ENCODE results near the gene HS3ST4.

HS3ST4 gene

DNA sequence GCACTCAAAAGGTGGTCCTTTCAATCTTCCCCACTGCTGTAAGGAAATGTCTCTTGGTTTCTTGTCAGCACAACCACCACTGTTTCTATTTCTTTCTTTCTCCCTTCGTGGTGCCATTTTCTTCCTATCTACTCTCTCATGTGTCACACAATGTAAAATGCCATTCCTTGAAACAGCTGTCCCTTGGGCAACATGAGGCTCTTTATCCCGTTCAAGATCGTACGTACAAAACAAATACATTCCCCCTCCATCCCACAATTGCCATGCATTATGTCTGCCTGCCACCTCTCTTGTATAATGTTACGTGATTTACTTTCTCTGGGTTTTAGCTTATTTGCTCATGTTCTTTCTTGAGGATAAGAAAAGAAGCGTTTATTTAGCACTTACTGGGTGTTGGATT lies 410.6 kb downstream of the HS3ST4 start:
- DNase-seq (ENCODE audit: low read depth) = no peak

DNA sequence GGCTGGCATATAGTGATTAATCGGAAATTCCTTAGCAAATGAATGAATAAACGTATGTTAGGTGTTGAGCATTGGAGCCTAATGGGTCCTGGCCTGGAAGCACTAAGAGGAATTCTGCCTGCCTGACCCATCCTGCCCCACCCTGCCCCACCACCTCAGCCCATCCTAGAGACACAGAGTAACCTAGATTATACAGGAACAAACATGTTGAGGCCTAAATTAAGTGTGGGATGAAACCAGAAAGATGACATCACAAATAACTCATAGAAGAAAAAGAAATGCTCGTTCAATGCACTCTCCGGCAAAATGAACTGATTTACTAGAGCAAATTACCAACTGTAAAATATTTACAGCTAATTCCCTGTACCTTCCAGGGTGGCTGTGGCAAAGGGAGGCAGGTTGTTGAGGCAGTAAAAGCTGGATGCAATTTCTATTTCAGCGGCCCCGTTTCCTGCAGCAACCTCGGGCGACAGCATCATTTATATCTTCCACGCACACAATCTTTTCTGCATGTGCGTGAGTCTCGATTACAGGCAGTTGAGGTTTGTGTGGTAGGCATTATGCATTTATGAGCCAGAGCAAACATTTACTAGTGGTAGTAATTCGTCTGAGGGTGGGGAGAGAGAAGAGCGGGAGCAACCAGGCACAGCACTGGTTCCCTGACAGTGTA lies 417.2 kb downstream of the HS3ST4 start:
- no peak for DNase-seq (ENCODE audit: low read depth)

DNA sequence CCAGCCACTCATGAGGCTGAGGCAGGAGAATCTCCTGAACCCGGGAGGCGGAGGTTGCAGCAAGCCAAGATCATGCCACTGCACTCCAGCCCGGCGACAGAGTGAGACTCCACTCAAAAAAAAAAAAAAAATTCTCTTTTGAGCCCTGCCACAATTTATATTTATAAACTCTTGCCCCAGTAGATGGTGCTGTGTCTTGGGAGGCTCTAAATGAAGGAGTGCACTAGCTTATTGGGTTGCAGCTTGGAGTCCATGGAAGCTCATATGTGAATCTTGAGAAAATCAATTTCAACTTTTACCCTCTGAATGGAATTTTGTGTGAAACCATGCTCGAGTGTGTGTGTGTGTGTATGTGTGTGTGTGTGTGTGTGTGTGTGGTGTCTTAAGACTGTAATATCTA lies 420.1 kb downstream of the HS3ST4 start:
- no peak for DNase-seq (ENCODE audit: low read depth)

DNA sequence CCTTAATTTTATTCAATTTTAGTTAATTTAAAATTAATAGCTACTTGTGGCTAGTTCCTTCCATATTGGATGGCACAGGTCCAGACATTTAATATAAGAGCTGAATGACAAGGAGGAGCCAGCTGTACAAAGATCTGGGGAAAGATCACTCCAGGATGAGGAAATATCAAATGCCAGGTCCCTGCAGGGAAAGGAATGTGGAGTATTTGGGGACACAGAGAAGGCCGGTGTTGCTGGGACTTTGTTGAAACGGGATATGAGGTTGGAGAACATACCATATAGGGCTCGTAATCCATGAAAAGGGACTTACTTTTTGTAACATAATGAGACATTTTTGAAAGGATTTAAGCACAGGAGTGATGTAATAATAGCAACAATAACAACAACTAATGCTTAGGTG lies 426.8 kb downstream of the HS3ST4 start:
- no peak for DNase-seq (ENCODE audit: low read depth)

DNA sequence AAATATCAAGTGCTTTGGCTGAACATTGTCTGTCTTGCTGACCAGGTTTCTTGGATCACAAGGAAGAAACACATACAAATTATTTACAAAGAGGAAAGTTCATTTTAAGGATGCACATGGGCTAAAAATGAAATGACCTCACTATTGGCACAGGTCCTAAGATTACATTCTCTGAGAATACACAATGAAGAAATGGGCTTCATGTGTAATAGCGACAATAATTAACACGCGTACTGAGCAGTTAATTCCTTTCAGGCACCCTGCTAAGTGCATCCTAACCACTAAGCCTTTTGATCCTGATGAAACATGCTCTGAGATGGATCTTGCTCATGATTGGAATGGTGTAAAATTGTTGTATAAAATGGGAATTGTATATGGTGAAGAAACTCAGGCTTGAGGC lies 429.0 kb downstream of the HS3ST4 start:
- no peak for DNase-seq (ENCODE audit: low read depth)

DNA sequence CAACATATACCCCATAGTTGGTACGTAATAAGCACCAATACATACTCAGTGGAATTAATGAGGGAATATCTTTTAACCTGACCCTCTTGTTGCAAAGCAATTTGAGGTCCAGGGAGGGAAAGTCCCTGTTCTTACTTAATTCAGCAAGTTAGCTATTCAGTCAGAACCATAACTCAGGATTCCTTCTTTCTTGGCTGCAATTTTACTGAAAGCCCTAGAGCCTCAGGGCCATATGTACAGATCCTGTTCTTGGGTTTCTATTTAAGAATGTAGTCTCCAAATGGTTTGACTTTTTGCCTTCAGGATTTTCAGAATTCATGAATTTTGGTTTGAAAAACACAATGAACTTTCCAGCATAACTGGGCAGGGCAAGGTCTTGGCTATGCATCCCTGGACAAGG lies 436.5 kb downstream of the HS3ST4 start:
- no peak for DNase-seq (ENCODE audit: low read depth)

DNA sequence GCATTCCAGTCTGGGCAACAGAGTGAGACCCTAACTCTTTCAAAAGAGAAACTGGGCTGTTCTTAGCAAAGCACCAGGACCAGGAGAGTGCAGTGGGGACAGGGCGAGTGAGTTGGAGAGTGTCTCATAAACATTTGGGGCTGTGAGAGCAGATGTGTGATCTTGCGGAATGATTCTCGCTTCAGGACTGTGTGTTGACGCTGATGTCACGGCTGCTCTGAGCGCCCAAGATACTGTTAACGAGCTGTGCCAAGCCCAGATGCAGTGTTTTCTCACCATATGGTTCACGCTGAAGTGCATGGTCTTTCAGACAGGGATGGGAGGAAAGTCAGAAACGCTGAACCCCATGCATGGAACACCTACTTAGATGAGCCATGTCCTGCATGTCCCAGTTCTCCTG lies 438.2 kb downstream of the HS3ST4 start:
- no peak for DNase-seq (ENCODE audit: low read depth)

DNA sequence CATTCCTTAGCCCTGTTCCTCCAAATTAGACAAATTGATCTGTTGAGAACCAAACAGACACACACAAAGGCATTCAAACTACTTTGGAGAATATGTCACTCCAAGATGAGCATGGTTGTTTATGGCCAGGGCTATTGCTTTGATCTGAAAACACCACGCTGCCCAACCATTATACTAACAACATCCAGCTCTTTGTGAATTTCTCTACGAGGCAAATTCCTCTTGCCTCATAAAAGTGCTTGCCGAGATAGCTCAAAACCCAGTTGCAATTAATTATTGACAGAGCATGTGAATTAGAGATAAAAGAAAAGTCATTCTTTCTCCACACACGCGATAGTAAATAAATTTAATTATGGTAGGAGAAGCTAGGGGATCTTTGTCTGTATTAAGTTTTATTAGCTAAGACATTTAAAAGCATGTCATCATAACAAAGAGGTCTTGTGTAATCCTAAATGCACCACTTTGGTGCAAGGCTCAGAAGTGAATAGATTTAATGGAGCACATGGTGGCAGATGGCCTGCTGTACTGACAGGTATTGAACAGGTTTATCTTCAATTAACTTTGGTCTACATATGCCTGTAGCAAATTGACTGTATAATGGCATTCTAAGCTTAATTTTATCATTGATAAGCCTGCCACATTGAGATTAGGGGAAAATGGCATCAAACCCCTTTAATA lies 441.8 kb downstream of the HS3ST4 start:
- no peak for DNase-seq (ENCODE audit: low read depth)

DNA sequence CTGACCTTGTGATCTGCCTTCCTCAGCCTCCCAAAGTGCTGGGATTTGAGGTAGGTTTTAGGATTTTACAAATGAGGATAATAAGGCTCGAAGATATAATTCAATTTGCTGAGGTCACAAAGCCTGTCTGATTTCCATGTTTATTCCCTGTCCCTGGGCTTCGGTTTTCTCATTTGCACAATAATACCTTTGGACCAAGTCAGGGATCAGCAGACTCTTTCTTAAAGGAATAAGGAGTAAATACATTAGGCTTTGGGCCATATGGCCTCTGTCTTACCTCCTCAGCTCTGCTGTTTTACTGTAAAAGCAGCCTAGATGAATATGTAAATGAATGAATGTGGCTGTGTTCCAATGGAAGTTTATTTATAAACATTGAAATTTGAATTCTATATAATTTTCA lies 442.8 kb downstream of the HS3ST4 start:
- no peak for DNase-seq (ENCODE audit: low read depth)

DNA sequence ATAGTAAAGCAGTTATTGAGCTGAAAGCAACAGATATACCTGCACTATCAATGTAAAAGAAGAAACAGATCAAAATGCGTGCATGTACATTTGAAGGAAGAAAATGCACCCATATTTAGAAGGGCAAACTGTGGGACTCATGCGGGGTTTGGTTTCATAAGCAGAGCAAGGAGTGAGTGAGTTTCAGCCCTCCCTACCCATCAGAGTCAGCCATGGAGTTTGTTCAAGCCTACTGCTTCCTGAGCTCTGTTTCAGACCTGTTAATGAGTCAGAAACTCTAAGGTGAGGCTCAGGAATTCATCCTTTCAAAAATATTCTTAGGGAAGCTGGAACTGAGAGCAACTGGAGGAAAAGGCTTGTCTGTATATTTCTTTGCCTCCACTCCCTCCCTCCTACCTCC lies 446.2 kb downstream of the HS3ST4 start:
- DNase-seq (ENCODE audit: low read depth) = no peak

DNA sequence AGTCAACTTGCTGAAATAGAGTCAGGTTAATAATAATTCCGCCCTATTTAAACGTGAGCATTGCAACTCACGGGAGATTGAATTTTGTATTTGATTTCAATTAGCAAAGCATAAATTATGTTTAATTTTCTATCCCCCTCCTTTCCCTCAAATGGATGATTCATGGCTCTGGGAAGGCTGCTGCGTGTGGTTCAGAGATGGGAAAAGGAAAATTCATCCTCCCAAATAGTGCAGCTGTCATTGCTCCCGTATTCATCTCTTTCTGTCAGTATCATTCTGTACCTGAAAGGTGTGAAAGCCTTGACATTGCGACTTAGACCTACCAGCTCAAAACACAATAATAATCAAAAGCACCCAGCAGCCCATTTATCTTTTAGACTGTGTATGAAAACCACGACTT lies 447.3 kb downstream of the HS3ST4 start:
- no peak for DNase-seq (ENCODE audit: low read depth)

DNA sequence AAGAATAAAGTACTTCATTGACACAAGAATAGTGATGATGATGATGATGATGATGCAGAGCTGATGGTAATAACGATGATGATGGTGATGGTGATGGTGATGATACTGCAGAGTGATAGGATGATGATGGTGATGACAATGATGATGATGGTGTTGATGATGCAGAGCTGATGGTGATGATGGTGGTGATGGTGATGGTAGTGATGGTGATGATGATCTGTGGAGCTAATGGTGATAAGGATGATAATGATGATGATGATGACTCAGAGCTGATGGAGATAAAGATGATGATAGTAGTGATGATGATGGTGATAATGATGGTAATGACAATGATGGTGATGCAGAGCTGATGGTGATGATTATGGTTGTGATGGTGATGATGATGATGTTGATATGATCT lies 448.1 kb downstream of the HS3ST4 start:
- DNase-seq (ENCODE audit: low read depth) = no peak

DNA sequence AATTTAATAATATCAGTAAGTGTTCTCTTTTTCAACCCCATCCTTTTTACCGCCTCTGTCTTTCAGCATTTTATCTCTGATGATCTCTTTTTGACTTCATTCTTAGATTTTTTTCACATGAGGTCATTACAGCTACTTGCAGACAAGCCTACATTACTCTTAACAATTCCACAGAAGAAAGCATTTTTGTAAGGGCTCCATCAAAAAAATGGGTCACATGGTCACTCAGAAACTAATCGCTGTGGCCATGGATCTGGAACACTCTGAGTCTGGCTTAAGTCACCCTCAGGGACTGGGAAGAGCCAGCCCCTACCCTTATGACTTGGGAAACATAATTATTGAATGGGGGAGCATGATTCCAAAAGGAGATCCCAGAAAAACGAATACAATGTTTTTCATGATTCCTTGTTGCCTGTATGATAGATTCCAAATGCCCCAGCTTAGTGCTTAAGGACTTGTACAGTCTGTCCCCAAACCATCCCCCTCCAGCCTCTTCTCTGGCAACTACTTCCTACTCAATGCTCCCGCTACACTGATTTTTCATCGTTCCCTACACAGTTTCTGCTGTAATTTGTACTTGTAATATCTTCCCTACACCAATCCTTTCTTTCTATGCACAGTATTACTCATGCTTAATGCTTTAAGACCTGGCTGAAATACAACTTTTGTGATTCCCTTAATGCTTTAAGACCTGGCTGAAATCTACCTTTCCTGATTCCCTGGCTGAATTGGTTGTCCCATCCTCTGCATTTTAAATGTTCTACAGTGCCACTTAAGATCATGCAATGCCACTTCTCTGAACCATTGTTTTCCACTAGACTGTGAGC lies 457.8 kb downstream of the HS3ST4 start:
- DNase-seq (ENCODE audit: low read depth) = no peak

DNA sequence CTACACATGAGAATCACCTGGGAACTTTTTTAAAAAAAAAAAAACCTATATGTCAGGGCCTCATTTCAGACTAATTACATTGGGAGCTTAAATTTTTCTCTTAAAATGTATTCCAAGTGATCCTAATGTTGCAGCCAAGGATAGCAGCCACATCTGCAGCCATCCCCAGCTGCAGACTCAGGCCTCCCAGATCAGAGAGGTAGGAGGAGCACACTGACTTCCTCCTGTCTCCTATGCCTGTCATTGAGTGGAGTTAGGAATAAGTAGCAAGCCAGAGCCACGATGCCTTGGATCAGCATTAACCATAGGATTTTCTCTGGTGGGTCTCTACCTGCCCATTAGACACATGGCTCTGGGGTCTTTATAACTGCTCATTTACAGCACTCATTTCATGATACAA lies 463.5 kb downstream of the HS3ST4 start:
- no peak for DNase-seq (ENCODE audit: low read depth)

DNA sequence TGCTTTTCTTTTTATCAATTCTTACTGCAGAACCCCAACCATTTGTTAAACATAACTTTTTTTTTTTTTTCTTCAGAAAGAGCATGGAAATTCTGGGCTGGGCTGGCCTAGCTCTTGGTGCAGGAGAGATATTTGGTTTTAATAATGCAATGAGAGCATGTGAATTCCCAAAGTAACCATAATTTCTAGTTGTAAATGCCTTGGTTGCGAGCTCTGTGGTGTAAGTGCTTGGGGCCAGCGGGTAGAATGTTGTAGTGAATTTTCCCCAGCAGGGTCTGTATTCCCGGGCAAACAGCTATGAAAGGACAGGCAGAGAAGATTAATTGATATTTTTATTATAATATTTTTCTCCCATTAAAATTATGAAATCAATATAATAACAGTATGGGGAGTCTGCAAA lies 465.6 kb downstream of the HS3ST4 start:
- DNase-seq (ENCODE audit: low read depth) = no peak

DNA sequence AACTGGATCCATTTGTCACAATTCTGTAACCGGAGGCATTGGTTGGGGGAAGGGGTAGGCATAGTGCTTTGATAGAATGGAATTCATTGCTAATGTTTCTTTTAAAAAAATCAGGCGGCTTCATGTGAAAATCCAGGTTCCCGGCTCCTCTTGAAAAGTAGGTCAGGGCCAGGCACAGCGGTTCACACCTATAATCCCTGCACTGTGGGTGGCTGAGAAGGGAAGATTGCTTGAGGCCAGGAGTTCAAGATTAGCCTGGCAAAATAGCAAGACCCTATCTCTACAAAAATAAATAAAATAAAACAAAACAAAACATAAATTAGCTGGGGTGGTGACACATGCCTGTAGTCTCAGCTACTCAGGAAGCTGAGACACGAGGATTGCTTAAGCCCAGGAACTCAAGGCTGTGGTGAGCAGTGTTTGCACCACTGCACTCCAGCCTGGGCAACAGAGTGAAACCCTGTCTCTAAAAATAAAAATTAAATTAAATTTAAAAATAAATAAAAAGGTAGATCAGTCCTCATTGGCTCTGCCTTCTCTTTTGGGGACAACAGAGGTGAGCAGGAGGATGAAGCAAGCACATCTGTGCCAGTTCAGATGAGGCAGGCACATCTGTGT lies 466.5 kb downstream of the HS3ST4 start:
- DNase-seq (ENCODE audit: low read depth) = no peak

DNA sequence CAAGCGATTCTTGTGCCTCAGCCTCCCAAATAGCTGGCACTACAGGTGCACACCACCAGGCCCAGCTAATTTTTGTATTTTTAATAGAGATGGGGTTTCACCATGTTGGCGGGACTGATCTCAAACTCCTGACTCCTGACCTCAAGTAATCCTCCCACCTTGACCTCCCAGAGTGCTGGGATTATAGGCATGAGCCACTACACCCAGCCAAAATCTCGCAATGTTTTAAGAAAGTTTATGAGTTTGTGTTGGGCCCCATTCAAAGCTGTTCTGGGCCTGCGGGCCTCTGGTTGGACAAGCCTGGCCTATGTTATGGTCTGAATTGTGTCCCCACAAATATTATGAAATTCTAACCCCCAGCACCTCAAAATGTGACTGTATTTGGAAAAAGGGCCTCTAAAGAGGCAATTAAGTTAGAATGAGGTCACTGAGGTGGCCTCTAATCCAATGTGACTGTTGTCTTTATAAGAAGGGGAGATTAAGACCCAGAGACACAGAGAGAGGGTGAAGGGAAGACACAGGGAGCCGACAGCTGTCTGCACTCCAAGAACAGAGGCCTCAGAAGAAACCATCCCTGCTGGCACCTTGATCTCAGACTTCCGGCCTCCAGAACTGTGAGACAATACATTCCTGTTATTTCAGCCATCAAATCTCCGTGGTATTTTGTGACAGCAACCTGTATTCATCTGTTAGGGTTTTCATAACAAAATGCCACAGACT lies 469.9 kb downstream of the HS3ST4 start:
- no peak for DNase-seq (ENCODE audit: low read depth)

DNA sequence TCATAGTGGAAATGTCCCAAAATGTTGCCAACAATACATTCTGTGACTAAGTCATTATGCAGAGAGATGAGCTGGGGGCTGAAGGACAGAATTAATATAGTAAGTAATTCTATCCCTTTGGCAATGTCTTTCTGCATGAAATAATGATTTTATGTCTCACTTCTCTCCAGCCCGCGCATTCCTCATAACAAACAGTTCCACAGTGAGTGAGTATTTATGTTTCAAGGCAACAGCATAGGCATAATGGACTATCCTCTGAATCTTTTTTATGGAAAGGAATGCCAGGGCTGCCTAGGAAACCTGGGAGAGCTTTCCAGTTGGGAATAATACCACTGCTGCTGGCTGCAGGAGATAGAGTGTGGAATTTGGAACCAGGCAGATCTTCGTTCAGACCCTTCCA lies 477.7 kb downstream of the HS3ST4 start:
- no peak for DNase-seq (ENCODE audit: low read depth)

DNA sequence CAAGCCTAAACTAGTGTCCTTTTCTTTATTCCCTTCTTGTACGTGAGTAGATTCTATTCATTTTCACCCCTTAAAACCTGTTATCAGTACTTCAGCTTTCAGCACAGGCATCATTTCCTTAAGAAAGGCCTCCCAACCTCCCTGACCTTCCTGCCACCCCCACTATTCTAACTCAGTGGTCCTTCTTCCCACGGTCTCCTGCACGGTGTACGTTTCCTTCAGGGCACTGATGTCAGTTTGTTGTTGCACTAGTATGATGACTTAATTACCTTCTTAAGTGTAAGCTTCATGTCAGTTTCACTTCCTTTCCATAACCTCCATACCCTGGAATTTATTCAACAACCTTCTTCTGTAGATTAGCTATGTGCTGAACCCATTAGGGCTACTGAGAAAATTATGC lies 484.2 kb downstream of the HS3ST4 start:
- DNase-seq (ENCODE audit: low read depth) = no peak

DNA sequence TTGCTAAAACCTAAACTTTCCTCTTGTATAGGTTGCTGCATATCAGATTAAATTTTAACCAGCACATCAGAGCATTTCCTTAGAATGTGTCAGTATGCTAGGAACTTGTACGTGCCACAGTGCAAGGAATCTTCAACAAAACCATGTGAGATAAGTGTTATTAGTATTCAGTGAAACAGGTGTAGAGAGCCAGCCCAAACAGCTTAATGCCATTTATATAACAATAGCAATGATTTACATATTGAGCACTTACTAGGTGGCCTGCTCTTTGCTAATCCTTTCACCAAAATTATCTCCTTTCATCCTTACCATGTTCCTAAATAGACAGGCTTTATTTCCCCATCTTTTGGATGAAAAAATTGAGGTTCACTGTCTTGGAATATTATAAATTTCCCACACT lies 485.7 kb downstream of the HS3ST4 start:
- no peak for DNase-seq (ENCODE audit: low read depth)

DNA sequence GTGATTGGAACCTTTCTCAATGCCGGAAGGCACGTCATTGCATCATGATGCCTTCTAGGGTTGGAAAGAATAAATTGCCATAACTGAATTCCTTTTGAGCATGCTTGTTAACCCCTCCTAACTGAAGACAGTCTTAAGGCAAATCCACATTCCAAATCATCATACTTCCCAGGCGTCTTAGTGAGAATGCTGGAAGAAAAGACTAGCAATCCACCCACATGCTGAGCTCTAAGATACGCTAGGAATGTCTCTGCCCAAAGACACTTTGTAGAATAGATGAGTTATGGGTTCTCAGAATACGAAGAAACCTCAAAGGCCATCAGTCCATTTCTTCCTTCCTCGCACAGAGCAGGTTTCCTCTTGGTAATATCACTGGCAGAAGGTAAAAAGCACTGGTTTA lies 486.5 kb downstream of the HS3ST4 start:
- no peak for DNase-seq (ENCODE audit: low read depth)

DNA sequence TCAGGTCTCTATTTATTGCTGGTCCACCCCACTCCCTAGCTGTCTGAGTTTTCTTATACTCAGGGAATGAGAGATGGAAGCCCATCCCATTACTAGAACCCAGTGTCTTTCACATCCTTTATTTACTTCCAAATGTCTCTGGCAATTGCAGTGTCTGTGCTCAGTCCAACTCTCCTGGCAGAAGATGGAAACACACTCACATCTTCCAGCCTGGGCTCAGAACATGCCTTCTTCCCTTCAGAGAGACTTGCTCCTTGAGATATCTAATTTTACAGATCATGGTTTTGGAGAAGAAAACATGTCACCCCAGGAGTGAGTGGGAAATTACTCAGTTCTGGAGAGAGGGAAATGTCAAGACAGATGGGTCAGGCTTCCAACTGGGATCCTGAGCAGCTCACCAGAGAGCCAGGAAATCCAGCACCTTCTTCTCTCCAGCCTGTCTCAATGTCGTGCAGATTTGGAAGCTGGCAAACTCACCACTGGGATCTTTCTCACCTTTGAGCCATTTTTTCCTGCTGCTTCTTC lies 494.4 kb downstream of the HS3ST4 start:
- no peak for DNase-seq (ENCODE audit: low read depth)

Measured in ELR (cell line).